Stimulated activated memory B cell treated with anti-CD40 and anti-IgM and Interleukin-4, amounts not matched to agents 10 μg/mL and 1 μg/mL and 100 μg/mL, for 72 hours (primary cell): ENCODE data around the gene SURF4.

ENCODE experiments used
- ATAC-seq: fragments of 150-1000 bp; cut with Tn5 transposase; 2 replicates; pipeline ENCODE4 v1.10.0; 2021
- H3K27ac Mint-ChIP-seq: one replicate; pipeline ENCODE4 v1.8.0; 2022; ENCODE audit warnings: mild to moderate bottlenecking, mixed read lengths
- H3K27me3 Mint-ChIP-seq: one replicate; pipeline ENCODE4 v1.8.0; 2022; ENCODE audit warnings: mixed read lengths
- H3K36me3 Mint-ChIP-seq: one replicate; pipeline ENCODE4 v1.8.0; 2022; ENCODE audit warnings: mixed read lengths
- H3K4me1 Mint-ChIP-seq: one replicate; pipeline ENCODE4 v1.8.0; 2022; ENCODE audit warnings: mixed read lengths
- H3K4me3 Mint-ChIP-seq: one replicate; pipeline ENCODE4 v1.8.0; 2022; ENCODE audit warnings: mild to moderate bottlenecking, moderate library complexity, mixed read lengths
- H3K9me3 Mint-ChIP-seq: one replicate; pipeline ENCODE4 v1.8.0; 2022; ENCODE audit warnings: mixed read lengths

The SURF4 gene

DNA sequence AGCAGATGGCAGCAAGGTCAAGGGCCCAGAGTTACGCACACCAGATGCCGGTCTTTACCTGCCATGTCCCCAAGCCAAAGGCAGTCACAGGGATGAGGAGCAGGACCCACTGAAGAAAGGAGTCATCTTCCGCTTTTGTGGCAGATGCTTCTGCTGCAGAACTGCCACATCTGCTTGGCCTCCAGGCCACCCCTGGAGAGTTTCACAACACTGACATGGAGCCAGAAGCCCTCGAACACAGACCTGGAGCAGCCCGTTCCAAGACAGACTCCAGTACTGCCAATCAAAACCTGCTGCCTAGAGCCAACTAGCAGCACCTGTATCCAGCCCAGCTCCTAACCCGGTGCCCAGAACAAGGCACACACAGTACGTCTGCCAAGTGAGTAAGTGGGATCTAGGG is 21.1 kb downstream of the SURF4 start:
- peaks cover 42% of the 10 kb centered on the region for H3K36me3 Mint-ChIP-seq
- H3K9me3 Mint-ChIP-seq, result no peaks in the 10 kb centered on the region
- ATAC-seq, result no peak
- H3K27ac Mint-ChIP-seq, result no peak overlapping the region
- H3K4me1 Mint-ChIP-seq, result peaks cover 66% of the 10 kb centered on the region
- no peaks in the 10 kb centered on the region for H3K27me3 Mint-ChIP-seq
- H3K4me3 Mint-ChIP-seq, result no peak overlapping the region

DNA sequence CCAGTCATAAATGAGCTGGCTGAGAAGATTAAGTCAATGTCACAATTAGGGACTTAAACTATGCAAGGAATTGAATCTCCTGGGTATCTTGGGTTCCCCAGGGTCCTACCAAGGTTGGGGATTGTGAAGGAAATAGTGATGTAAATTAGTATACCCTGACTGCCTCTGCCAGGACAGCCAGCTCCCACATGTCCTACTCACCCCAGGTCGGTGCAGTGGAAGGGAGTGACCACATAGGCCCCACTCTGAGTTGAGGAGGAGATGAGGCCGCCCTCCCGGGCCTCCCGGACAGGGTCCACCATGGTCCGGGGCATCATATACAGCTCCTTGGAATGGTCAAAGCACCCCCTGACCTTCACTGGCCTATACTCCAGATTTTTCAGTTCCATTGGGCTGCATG is 22.3 kb downstream of the SURF4 start:
- H3K36me3 Mint-ChIP-seq, result peaks cover 45% of the 10 kb centered on the region
- peaks cover 70% of the 10 kb centered on the region for H3K4me1 Mint-ChIP-seq
- ATAC-seq, result no peak
- H3K27ac Mint-ChIP-seq, result peak overlapping the region; percentile 67
- H3K27me3 Mint-ChIP-seq, result no peaks in the 10 kb centered on the region
- H3K4me3 Mint-ChIP-seq, result no peak overlapping the region
- no peaks in the 10 kb centered on the region for H3K9me3 Mint-ChIP-seq

DNA sequence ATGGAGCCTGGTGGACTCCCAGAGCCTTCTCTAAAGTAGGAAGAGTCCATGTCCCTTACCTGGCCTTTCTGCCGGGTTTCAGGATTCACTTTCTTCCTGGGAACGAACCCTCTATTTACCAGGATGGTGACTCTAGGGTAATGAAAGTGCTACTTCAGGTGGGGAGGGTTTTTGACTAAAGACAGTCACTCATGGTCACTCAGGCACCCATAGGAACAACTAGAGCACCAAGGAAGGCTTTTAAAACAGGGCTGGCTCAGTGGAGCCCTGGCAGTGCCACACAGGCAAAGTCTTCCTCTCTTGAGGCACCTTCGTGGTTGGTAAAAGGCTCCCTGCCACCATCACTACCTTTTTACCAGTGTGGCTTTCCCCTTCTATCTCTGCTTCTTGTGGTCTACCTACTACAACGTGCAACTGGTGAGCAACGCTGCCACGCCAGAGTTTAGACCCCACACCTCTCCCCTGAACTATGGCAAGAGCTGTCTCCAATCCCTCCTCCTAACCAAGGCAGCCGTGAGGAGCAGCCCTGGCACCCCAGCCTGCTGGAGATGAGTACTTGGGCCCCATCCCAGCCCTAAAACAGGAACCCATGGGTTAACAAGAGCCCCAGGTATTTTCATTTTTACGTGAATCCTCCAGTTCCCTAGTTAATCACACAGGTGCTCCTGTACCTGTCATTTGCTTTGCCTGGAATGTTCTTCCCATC is 23.1 kb downstream of the SURF4 start:
- Mint-ChIP-seq H3K9me3 (no peaks in the 10 kb centered on the region), H3K4me1 (peaks cover 64% of the 10 kb centered on the region), H3K27ac (peak overlapping the region; percentile 67), H3K4me3 (no peak overlapping the region), H3K36me3 (peaks cover 45% of the 10 kb centered on the region), H3K27me3 (no peaks in the 10 kb centered on the region)
- ATAC-seq, result no peak

DNA sequence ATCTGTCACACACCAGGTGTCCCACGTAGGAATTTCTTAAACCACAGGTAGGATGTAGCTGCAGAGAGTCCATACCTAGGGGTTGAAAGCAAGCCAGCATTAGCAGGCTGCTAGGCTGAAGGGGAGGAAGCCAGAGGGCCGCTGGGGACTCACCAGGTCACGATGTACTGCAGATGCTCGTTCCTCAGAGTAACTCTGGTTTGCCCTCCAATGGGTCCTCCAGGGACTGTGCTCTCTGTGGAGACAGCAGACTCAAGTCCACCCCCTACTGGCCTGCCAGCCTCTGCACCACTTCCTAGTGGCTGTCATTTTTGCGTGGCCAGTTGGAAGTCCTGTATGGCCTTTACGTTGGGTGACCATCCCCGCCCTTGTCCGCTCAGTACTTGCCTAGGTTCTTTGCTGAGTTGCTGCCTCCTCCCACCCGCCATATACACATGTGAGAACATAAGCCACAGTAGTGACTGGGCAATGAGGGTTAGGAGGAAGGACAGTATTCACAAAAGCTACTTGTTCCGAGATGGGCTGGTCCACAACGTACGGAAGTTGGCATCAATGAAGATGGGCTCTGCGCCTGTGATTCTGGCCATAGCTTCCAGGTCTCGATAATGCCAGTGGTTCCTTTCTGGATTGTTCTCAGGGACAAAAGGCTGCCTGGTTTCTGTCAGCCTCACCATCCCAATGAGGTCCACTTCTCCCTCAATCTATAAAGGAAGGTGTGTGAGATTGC is 23.8 kb downstream of the SURF4 start:
- Mint-ChIP-seq H3K4me3 (no peak overlapping the region), H3K36me3 (peaks cover 43% of the 10 kb centered on the region), H3K27ac (no peak overlapping the region), H3K4me1 (peaks cover 60% of the 10 kb centered on the region), H3K27me3 (no peaks in the 10 kb centered on the region), H3K9me3 (no peaks in the 10 kb centered on the region)
- ATAC-seq, result peak; percentile 7

DNA sequence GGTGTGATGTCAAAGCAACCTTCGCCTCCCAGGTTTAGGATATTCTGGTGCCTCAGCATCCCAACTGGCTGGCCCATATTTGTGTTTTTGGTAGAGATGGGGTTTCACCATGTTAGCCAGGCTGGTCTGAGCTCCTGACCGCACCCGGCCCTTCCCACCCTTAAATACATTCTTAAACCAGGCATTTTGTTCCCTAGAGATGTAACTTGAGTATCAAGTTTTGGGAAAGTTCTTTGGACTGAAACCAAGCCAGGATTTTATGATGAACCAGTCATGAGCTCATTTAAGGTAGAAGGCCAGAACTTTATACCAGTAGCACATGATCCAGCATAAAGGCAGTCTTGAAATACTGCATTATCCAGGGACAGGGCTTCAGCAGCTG is 24.3 kb downstream of the SURF4 start:
- Mint-ChIP-seq H3K4me3 (no peak overlapping the region), H3K9me3 (no peaks in the 10 kb centered on the region), H3K27ac (no peak overlapping the region), H3K36me3 (peaks cover 43% of the 10 kb centered on the region), H3K27me3 (no peaks in the 10 kb centered on the region), H3K4me1 (peaks cover 61% of the 10 kb centered on the region)
- no peak for ATAC-seq

DNA sequence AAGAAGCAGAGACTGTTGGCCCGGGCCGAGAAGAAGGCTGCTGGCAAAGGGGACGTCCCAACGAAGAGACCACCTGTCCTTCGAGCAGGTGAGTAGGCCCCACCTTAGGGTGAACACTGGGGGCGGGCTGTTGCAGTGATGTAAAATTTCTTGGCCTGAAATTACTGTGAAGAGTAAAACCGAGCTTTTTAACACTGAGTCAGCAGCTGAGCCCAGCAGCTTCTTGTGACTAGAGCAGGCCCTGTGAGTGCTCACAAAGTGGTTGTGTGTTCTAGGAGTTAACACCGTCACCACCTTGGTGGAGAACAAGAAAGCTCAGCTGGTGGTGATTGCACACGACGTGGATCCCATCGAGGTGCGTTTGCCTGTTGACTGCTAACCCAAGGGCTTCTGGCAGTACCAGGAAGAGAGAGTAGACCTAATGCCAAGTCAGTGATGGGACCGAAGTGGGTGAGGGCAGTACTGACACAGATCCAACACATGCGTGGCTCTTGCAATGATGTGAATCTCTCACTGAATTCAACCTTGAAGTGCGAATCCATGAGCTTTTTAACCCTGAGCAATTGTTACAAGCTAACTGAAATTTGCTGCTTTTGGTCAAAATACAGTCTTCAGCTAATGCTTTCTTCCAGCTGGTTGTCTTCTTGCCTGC is 25.8 kb downstream of the SURF4 start:
- Mint-ChIP-seq H3K27ac (peak overlapping the region; percentile 99), H3K36me3 (peaks cover 43% of the 10 kb centered on the region), H3K4me3 (peak overlapping the region; percentile 99), H3K27me3 (no peaks in the 10 kb centered on the region), H3K9me3 (no peaks in the 10 kb centered on the region), H3K4me1 (peaks cover 64% of the 10 kb centered on the region)
- ATAC-seq, result no peak

DNA sequence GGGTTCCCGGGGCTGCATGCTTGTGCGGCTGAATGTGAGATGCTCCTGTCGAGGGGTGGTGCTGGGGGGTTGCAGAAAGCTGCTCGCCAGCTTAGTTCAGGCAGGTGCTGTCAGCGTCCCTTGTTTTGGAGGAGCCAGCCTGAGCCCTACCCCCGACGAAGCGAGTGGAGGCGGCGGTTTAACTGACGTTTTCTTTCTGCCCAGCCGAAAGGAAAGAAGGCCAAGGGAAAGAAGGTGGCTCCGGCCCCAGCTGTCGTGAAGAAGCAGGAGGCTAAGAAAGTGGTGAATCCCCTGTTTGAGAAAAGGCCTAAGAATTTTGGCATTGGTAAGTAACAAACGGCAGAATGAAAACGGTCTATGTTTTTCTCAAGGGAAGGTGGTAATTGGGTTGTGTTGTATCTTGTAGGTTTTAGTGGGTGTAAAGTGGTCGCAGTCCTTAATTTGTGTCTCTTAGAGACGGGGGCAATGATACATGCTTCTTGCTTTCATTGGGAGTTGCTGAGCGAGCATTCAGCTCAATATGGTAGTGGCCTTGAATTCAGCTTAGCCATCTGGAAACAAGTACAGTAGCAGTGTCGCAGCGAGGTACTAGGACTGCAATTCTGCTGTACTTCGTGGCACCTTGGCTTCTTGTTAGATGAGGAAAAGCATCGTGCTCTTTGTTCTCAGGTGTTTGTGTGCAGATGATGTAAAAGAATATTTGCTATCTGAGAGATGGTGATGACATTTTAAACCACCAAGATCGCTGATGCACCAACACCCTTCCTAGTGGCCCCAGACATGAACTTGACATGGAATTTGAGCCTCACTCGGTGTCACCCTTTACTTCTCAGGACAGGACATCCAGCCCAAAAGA is 26.9 kb downstream of the SURF4 start:
- no peak for ATAC-seq
- Mint-ChIP-seq H3K9me3 (no peaks in the 10 kb centered on the region), H3K4me1 (peaks cover 56% of the 10 kb centered on the region), H3K36me3 (peaks cover 43% of the 10 kb centered on the region), H3K27ac (peak overlapping the region; percentile 99), H3K27me3 (no peaks in the 10 kb centered on the region), H3K4me3 (peak overlapping the region; percentile 99)

DNA sequence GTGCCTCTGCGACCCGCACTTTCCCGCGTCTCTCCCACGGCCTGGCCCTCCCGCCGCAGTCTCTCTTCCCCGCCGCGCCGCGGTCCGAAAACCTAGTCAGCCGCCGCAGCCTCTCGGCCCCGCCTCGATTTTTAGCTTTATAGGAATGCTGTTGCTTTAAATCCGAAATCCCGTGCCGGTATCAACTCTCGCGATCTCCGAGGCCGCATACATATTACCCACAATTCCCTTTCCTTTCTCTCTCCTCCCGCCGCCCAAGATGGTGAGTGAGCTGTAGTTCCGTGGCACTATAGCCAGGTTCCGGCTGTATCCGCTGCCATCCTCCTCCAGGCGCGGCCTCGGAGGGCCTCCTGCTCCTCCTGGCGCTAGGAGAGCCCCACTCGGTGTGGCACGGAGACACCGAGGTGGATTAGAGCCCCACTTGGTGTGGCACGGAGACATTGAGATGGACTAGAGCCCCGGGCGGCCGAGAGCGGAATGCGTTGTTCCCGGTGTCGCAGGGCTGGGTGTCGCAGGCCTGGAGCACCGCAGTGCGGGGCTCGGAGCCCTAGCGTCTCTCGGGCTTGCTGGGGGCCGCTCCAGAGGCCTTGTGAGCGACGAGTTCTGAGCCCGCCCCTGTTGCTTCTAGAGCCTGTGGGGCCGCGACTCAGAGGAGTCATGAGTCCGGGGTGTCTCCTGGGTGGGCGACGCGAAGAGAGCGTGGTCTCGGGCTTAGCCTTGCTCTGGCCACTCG is 27.7 kb downstream of the SURF4 start, which contains the start of the genes MED22 and RPL7A:
Gene MED22 (minus strand): TSS at position 147 of the 733 bp plus-strand sequence. CDS start 1,469 bp downstream, outside the sequence.
Gene RPL7A (plus strand): TSS at position 234 of the 733 bp plus-strand sequence. CDS start 26 bp downstream, at position 260.
- ATAC-seq, result peak; percentile 91
- H3K36me3 Mint-ChIP-seq, result peaks cover 36% of the 10 kb centered on the region
- no peaks in the 10 kb centered on the region for H3K27me3 Mint-ChIP-seq
- peak within 1 kb of the TSS; percentile 99 for H3K27ac Mint-ChIP-seq
- H3K4me3 Mint-ChIP-seq, result peak within 1 kb of the TSS; percentile 99
- peaks cover 49% of the 10 kb centered on the region for H3K4me1 Mint-ChIP-seq
- H3K9me3 Mint-ChIP-seq, result no peaks in the 10 kb centered on the region

DNA sequence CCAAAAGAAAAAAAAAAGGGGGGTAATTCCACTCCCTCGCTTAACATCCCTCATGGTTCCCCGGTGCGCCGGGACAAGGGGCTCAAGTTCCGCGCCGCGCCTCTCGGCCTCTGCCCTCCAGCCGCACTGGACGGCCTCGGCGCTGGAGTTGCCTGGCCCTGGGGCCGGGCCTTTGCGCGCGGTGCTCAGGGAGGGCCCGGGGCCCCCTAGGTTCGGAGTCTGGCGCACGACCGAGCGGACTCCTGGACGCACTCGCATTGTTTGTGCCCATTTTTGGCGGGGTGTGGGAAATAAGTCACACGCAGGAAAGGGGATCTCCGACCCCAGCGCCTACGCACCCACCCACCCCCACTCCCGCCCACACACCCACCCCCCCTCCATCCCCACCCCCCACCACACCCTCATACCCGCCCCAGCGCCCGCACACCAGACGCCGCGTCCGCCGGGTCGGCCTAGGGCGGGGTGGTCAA is 28.3 kb downstream of the SURF4 start:
- H3K9me3 Mint-ChIP-seq, result no peaks in the 10 kb centered on the region
- peak; percentile 79 for ATAC-seq
- peaks cover 49% of the 10 kb centered on the region for H3K4me1 Mint-ChIP-seq
- H3K4me3 Mint-ChIP-seq, result peak overlapping the region; percentile 99
- peak overlapping the region; percentile 99 for H3K27ac Mint-ChIP-seq
- peaks cover 33% of the 10 kb centered on the region for H3K36me3 Mint-ChIP-seq
- no peaks in the 10 kb centered on the region for H3K27me3 Mint-ChIP-seq

DNA sequence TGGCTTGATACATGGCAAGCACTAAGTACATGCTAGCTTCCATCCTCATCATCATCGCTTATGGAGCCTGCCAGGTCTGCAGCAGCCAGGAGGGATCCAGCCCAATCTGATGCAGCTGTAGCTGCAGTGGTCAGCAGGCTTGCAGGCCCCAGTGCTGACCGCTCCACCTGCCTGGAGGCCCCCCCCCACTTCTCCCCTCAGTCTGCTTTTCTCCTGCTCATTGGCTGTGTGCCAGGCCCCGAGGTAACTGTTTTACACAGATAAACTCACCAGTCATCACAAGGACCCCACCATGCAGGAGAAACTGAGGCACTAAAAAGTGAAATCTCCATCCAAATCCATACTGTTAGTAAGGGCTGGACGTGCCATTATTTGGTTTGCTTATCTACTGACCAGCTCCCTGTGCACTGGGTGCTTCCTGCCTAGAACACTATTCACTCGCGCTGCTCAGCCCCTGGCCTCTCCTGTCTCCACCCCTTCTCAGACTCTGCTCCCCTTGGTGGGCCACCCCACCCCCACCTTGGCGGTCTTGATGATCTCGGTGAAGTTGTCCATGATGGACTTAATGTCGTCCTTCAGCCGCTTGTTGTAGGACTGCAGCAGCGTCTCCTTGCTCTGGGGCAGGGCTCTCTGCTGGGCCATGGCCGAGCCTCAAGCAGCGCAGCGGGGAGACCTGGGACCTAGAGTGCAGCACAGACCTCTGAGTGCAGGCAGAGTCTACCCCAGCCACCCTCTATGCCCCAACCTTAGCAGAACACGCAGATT is 29.7 kb downstream of the SURF4 start:
- peak overlapping the region; percentile 99 for H3K27ac Mint-ChIP-seq
- H3K9me3 Mint-ChIP-seq, result no peaks in the 10 kb centered on the region
- ATAC-seq, result no peak
- peaks cover 46% of the 10 kb centered on the region for H3K36me3 Mint-ChIP-seq
- H3K4me1 Mint-ChIP-seq, result peaks cover 56% of the 10 kb centered on the region
- no peaks in the 10 kb centered on the region for H3K27me3 Mint-ChIP-seq
- H3K4me3 Mint-ChIP-seq, result peak overlapping the region; percentile 99

DNA sequence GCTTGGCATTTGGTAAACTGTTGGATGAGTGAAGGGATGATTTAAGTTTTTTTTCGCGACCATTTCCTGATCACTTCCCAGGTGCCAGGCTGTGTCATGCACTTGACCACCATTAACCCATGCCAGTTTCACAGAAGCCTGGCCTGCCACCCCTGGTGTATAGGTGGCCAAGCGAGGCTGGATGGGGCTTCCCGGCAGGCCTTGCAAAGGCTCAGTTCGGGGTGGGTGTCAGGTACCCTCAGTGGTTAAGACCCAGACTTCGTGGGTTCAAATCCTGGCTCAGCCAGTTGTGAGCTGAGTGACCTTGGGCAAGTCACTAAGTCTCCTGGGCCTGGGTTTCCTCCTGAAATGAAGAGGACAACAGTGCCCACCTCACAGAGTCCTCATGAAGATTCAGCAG is 30.3 kb downstream of the SURF4 start:
- H3K36me3 Mint-ChIP-seq, result peaks cover 50% of the 10 kb centered on the region

DNA sequence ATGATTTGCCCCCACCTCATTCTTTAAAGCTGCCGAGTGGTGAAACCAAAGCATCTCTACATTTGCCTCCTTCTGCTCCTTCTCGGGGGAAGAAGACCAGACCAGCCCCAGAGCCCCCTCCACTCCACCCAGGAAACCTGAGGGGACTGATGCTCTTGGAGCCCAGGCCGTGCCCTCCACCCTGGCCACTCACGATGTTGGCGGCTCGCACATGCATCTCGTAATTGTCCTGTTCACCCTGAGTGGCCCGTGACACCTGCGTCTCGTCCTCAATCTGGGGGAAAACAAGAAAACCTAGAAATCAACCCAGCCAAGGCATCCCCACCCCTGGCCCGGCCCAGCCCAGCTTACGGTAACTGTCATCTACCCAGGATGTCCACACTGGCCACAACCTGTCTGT is 30.9 kb downstream of the SURF4 start:
- no peak overlapping the region for H3K4me3 Mint-ChIP-seq
- no peak for ATAC-seq

More for the DNA sequence above, 30.3 kb downstream of the SURF4 start:
- no peaks in the 10 kb centered on the region for H3K9me3 Mint-ChIP-seq
- peaks cover 62% of the 10 kb centered on the region for H3K4me1 Mint-ChIP-seq
- H3K4me3 Mint-ChIP-seq, result no peak overlapping the region
- H3K27me3 Mint-ChIP-seq, result no peaks in the 10 kb centered on the region
- H3K27ac Mint-ChIP-seq, result no peak overlapping the region
- ATAC-seq, result no peak

DNA sequence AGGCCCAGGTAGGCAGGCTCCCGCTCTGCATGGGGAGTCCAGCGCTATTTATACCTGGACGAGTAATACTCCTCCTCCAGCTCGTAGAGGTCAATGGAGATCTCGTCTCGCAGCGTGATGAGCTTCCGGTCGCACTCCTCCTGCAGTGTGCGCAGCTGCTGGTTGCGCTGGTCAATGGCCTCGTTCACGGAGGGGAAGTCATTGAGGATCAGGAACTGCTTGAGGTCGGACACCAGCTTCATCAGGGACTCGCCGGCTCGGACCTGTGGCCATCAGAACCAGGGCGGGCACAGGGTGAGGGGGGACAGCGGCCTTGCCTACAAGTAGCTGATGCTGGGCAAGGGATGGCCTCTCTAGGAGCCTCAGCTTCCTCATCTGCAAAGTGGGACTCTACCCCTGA is 31.8 kb downstream of the SURF4 start:
- Mint-ChIP-seq H3K27ac (no peak overlapping the region), H3K4me1 (peaks cover 63% of the 10 kb centered on the region), H3K9me3 (no peaks in the 10 kb centered on the region), H3K27me3 (no peaks in the 10 kb centered on the region), H3K4me3 (no peak overlapping the region), H3K36me3 (peaks cover 50% of the 10 kb centered on the region)
- no peak for ATAC-seq

More for the DNA sequence above, 30.9 kb downstream of the SURF4 start:
- Mint-ChIP-seq H3K9me3 (no peaks in the 10 kb centered on the region), H3K27ac (no peak overlapping the region), H3K4me1 (peaks cover 63% of the 10 kb centered on the region), H3K27me3 (no peaks in the 10 kb centered on the region), H3K36me3 (peaks cover 50% of the 10 kb centered on the region)
